ENCODE results near the gene PPHLN1.

Gene PPHLN1

DNA sequence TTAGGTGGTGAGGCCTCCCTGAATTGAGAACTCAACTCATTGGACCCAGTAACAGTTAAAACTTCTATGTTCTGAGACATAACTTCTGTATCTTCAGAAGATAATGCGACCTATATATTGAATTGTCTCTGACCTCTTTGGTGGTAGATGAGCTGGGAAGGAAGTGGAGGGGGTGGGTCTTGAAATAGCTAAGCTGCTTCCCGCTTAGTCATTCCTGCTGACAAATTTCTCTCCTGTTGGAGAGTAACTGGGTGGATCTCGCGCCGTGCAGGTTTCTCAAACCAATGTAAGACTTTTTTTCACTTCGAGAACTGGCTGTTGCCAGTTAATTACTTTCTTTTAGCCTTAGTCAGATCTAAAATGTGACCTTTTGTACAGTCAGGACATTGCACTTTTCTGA lies 100.8 kb downstream of the PPHLN1 start:
- in situ Hi-C loops (cut with MboI; ENCODE audit: low sequenced_read_pairs), result no loop called here

DNA sequence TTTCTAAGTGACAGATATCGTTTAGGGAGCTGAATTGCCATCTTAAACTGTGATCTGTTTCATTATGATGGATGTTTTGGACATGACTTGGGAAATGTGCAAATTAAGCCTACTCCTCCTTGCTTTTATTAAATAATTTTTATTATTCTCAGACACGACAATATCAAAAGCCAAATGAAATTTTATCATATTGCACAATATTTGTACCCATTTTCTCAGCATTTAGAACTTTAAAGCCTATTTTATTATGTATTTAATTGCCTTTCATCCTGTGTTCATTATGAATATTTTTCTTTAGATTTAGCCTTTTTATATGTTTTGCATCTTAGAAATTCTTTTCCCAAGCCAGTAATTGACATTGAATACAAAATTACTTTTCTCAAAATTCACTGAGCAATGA lies 102.9 kb downstream of the PPHLN1 start:
- in situ Hi-C loops (cut with MboI; ENCODE audit: low sequenced_read_pairs), result no loop called here

DNA sequence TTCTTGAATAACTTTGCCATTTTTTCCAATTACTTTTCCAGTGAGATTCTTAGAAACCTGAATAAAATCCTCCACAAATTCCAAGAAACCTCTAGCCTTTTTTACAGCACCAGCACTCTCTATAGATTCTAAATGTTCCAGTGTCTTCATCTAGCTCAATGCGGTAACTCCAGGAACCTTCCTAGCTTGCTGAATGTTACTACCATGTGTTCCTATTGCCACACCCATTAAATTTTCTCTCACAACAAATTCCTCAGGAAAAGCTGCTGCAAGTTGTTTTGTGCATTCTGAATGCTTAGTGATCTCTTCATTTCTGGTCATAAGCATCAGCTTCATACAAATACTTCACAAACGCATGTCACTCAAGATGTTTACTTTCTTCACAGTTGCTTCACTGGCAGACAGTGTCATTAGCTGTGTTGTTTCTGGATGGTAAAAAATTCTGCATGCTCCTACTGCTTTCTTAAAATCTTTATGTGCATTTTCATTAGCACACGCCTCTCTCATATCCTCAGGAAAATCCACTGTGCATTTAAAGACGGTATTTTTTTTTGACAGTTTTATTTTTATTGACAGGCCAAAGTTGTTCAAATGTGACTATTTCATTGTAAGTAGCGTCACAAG lies 106.7 kb downstream of the PPHLN1 start:
- in situ Hi-C loops (cut with MboI; ENCODE audit: low sequenced_read_pairs), result no loop called here

DNA sequence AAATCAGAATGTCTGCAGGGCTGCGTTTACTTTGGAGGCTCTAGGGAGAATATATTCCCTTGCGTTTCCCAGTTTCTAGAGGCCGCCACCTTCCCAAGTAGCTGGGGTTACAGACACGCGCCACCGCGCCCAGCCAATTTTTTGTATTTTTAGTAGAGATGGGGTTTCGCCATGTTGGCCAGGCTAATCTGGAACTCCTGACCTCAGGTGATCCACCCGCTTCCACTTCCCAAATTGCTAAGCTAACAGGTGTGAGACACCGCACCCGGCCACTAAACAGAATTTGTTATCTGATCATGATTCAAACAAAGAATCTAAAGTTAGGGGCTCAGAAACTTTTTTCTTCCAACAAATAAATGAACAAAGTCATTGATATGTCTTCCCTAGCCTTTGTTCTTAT lies 114.6 kb downstream of the PPHLN1 start:
- in situ Hi-C loops (cut with MboI; ENCODE audit: low sequenced_read_pairs), result no loop called here

DNA sequence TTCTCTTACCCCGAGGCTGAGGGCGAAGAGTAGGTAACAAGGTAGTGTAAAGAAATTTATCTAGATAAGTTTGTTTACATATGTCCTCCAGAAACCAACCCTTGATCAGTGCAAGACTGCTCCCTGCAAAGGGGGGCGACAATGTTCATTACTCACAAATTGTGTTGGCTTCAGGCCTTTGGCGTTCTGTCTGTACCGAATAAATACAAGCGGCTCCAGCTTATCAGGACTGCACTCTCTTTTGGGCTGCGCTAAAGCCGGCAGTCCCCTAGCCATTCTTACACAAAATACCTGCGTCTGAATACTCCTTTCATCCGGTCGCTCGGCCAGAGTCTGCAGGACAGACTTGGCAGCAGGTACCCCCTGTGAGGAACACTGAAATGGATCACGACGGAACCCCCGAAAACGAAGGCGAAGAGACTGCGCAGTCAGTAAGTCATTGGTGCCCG lies 116.4 kb downstream of the PPHLN1 start:
- in situ Hi-C loops (cut with MboI; ENCODE audit: low sequenced_read_pairs), result no loop called here

DNA sequence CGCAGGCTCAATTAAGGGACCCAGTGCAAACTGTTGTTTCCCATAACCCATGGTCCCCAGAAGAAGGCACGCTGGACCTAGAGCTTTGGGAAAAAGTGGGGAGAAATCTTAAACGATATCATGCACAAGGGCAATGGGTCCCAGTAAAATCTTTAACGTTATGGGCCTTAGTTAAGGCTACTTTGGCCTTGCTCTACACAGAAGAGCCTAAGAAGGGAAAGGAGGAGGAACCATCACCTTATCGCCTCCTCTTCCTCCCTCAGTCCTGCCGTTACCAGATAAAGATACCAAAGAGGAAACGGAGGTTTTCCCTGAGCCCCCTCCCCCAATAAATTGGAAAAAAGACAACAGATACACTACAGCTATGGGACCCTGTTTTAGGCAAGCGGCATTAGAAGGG lies 116.9 kb downstream of the PPHLN1 start:
- in situ Hi-C loops (cut with MboI; ENCODE audit: low sequenced_read_pairs), result no loop called here

DNA sequence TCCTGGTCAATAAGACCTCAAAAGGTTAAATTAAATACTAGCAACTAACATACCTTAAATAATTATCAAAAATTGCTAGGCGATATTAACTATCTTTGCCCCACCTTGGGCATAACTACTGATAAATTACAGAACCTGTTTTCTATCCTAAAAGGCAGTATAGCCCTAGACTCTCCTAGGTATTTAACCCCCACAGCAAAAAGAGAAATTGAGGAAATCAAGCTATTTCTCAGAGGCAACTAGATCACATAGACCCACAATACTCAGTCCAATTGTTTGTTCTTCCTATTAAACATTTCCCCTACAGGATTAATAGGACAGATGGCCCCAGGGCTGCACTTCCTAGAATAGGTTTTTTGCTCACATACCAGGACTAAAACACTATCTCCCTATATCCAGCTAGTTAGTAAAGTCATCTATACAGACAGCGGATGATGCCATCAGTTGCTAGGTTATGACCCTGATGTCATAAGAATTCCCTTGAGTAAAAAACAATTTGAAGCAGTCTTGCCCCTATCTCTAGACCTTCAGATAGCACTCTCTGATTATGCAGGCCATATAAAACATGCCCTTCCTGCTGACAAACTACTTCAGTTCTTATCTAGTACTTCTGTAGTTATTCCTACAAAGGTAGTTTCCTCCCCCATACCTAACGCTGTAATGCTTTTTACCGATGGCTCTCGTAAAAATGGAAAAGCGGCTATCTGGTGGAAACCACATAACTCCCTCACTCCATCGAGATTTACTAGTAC lies 118.4 kb downstream of the PPHLN1 start:
- in situ Hi-C loops (cut with MboI; ENCODE audit: low sequenced_read_pairs), result no loop called here

DNA sequence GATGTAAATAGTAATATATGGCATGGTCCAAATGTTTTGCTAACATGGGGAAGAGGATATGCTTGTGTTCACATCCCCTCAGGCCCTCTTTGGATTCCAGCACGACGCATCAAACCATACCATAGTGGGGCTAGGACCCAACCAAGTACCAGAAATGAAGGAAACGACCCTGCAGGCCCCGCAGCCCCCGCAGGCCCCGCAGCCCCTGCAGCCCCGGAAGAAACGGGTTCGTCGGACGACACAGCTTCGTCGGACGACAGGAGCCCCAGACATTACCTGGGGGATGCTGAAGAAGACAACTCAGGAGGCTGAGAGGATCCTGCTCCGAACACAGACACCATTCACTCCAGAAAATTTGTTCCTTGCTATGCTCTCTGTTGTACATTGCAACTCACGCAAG lies 119.9 kb downstream of the PPHLN1 start:
- in situ Hi-C loops (cut with MboI; ENCODE audit: low sequenced_read_pairs), result no loop called here

DNA sequence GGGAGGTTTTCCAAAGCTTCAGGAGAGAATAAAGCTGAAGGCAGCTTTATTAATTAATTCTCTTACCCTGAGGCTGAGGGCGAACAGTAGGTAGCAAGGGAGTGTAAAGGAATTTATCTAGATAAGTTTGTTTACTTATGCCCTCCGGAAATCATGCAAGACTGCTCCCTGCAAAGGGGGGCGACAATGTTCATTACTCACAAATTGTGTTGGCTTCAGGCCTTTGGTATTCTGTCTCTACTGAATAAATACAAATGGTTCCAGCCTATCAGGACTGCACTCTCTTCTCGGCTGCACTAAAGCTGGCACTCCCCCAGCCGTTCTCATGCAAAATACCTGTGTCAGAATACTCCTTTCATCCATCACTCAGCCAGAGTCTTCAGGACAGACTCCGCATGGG lies 120.8 kb downstream of the PPHLN1 start:
- in situ Hi-C loops (cut with MboI; ENCODE audit: low sequenced_read_pairs), result no loop called here

DNA sequence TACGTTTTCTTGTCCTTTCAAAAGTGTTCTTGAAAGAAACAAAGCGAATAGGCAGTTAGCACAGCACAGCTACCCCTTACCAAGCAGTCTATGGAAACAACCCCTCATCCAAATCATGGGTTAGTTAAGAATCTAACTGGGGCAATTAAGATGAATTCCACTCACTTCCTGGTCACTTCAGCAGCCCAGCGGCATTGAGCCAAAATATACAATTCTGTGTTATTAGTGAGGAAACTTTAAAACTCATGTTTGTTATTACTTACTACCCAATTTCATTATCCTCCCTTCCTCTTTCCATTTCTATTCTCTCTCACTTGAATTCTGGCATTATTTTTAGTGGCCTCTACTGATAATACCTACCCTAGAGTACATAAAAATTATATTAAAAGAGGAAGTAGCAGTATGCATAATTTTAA lies 121.4 kb downstream of the PPHLN1 start:
- in situ Hi-C loops (cut with MboI; ENCODE audit: low sequenced_read_pairs), result no loop called here

DNA sequence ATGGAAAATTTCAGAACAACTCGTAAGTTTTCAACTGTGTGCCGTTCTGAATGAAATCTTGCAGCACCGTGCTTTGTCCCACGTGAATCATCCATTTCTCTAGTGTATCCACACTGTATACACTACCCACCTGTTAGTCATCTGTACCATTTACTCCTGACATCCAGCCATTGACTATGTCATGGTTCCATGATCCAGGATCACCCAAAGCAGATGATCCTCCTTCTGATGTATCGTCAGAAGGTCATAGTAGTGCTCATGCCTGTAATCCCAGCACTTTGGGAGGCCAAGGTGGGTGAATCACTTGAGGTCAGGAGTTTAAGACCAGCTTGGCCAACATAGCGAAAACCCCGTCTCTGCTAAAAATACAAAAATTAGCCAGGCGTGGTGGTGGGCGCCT lies 122.9 kb downstream of the PPHLN1 start:
- in situ Hi-C loops (cut with MboI; ENCODE audit: low sequenced_read_pairs), result no loop called here

DNA sequence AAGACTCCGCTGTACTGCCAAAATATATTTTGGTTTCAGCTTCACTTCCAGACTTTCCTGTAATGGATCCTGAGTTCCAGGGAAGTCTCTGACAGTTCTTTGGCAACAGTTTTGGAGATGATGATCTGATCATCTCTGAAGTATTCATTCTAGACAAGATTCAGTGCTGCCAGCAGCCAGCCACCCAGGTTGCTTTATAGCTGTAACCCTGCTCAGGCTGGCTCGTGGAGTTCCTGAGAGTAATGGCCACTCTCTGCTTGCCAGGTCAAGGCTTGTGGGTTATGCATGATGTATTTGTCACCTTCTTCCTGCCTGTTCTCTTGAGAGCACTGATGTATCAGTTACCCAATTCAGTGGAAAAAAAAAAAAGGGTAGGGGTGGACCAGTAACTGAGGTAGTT lies 124.3 kb downstream of the PPHLN1 start:
- in situ Hi-C loops (cut with MboI; ENCODE audit: low sequenced_read_pairs), result no loop called here

DNA sequence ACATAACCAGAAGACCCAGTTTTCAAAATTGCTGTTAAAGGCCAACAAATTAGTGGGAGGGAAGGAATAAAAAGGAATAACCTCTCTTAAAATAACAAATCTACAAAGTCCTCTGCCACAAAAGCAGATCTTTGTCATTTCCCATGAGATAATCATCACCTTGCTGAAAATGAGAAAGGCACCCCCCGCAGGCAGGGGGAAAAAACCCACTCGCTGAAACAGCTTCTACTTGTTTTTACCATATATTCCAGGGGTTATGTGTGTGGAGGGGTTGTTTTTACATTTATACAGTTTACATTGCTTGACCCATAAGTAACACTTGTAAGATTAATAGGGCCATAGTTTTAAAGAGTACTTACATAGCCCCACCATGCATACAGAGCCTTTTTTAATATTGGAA lies 132.6 kb downstream of the PPHLN1 start:
- in situ Hi-C loops (cut with MboI; ENCODE audit: low sequenced_read_pairs), result no loop called here

DNA sequence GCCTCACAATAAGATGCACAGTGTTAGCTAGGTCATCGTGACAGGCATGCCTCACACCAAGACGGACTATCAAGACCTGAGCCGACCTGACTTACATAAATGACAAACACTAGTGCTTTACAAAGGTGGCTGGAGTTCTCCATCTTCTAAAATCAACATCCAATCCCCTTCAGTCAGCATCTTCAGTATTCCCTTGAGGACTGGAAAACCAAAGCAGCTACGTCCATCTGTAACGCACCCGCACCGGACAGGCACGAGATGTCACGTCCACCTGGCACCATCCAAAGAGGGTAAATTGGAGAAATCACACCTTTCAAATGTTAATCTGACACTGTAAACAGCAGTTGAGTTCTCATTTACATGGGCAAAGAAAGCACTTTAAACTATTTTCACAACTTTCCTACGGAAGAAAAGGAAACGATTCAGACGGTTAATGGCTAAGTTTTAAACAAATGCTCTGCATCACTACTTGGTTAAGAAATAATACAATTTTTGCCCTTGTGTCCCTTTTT lies 133.4 kb downstream of the PPHLN1 start:
- in situ Hi-C loops (cut with MboI; ENCODE audit: low sequenced_read_pairs), result no loop called here

DNA sequence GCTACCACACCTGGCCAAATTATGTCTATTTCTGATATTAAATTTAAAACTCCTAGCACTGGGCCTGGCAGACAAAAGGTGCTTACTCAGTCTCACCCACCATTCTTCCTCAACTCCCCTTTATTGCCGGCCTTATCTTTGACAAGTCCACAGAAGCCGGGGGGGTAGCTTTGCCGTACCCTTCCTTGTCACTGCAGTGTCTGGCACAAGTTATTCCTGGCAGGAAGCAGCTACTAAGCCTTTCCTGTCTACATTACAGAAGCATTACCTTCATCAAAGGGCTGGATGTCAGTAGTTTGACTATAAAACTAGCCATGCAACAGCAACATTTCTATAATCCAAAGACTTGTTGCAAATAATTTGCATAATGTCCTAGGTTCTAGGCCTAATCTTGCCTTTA lies 136.5 kb downstream of the PPHLN1 start:
- in situ Hi-C loops (cut with MboI; ENCODE audit: low sequenced_read_pairs), result no loop called here

DNA sequence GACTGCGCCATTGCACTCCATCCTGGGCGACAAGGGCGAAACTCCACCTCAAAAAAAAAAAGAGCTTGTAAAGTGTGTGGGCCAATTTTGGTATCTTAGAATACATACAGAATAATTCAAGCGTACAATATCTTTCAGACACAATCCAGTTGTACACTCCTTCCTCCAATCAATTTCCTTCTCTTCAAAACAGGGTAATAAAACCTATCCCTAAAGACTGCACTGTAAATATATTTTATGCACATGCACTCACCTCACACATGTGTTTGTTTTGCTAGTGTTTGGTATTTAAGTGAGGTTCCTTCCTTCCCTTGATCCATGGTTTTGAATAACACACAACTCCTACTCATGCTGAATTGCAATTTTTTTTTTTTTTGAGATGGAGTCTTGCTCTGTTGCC lies 137.7 kb downstream of the PPHLN1 start:
- in situ Hi-C loops (cut with MboI; ENCODE audit: low sequenced_read_pairs), result no loop called here

DNA sequence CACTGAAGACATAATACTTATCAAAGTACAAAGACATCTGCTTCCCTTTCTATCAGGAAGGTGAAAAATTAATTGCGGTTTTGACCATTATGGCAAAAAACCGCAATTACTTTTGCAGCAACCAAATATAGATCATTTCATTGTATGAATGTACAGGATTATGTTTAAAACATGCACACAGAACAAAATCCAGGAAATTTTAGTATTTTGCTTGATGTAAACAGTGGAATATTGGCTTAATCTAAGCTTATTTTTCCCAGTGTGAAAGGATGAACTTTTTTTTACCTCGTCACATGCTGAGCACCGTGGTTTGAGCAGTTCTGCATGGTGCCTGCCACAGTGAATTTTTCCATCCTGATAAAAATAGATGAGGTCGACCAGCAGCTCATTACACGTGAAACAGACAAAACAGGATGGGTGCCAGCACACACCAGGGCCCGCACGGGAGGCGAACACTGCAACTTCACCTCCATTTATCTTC lies 142.4 kb downstream of the PPHLN1 start:
- in situ Hi-C loops (cut with MboI; ENCODE audit: low sequenced_read_pairs), result no loop called here

DNA sequence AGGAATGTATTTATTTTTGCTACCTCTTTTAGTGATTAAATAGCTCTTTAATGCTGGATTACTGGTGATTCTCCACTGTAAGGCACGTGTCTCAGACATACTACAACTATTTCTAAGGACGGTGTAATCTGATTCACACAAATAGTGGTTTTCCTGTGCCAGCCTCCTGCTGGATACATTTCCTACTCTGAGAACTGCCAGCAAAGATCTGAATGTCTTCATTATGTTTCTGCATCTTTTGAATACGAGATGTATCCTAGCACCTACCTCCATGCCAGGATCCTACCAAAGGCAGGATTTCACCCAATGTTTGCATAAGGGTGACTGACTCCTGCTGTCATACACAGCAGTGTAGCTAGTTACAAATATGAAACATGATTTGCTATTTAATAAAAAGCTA lies 143.0 kb downstream of the PPHLN1 start:
- in situ Hi-C loops (cut with MboI; ENCODE audit: low sequenced_read_pairs), result no loop called here

DNA sequence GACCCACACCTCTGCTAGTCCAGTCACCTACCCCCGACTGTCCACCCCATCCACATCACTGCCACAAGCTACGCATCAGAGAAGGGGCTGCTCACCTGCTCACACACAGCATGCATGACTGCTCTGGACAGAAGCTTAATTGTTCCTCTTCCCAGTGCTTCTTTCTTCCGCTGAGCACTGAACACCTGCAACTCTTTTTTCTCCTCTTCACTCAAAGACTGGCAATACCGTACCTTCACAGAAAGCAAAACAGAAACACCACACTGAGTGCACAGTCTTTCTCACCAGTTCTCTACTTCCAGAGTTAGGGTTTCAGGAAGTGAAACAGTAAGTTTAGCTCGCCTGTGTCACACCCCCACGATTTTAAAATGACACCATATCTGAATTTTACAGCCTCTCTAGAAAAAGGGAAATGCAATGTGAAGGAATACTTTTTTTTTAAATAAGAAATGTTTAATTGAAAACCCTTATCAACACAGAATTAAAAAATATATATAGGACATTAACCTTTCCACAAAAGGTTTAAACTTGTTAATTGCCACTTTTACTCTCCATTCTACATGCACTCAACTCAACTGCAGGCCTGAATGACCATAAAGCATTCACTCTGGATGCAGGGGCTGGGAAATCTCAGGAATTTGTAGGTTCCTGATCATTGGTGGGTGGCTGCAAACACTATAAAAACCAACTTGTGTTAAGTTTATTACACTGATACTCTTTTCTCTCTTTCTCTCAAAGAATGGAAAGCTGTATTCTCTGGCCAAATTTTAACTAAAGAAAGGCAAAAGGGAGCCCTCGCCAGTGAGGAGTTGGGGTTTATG lies 143.6 kb downstream of the PPHLN1 start:
- in situ Hi-C loops (cut with MboI; ENCODE audit: low sequenced_read_pairs), result no loop called here

DNA sequence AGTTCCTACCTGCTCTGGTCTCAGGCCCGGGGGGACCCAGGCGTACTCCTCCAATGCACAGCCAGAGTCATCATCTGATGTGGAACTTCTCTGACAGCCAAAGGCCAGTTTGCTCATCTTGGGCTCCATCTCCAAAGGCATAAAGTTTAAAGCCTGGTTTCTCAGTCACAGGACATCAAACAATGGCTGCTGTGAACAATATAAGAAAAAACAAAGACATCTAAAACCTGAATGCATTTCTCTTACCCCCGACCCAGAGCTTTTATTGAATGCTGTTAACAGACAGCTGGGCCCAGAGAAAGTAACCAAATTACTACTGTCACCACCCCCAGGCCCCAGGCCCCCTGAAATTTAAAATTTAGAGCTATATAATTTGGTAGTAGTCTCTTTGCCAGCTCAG lies 146.4 kb downstream of the PPHLN1 start:
- in situ Hi-C loops (cut with MboI; ENCODE audit: low sequenced_read_pairs), result no loop called here

DNA sequence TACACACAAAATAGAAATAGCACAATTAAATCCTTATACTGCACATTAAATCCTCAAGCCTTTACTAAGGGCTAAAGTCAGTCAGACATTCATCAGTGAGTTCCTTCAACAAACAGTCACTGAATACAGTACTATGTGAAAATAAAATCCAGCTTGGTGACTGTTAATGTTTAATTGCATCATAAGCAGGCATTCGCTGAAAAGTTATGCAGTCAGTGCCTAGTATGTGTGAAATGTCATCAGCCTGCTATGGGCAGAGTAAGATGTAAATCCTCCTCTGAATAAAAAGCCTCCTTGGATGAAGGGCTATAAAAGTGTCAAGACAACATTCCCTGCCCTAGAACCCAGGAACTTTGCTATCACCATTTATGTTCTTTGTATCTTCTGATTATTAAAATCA lies 147.2 kb downstream of the PPHLN1 start:
- in situ Hi-C loops (cut with MboI; ENCODE audit: low sequenced_read_pairs), result no loop called here

DNA sequence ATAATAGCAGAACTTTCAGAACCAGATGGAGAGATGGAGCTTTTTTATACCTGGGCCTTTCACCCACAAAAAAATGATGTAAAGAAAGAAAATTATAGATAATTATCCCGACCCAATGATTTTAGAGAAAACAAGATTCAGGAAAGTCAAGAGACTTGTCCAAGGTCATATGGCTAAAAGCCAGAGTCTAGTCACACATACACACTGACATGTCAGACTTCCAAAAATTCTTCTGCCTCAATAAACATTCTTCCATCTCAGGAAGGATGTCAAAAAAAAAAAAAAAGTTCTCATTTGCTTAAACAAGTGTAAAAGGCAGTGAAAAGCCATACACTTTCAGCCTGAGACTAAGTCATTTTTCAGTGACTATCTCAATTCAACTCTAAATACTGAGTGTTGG lies 147.6 kb downstream of the PPHLN1 start:
- in situ Hi-C loops (cut with MboI; ENCODE audit: low sequenced_read_pairs), result no loop called here

All from HL-60/S4 treated with phorbol 12-myristate 13-acetate at 8.2 ng/mL for 4 days and 3 days (cell line).